GM18526 (cell line): ENCODE measurements around the gene MUC5B.

Experiments
- POLR2A ChIP-seq: IDR thresholded peaks from 3 replicates; pipeline ENCODE4 v1.6.1; 2011; ENCODE audit not compliant: insufficient read length; ENCODE audit errors: extremely low read depth

MUC5B gene

DNA sequence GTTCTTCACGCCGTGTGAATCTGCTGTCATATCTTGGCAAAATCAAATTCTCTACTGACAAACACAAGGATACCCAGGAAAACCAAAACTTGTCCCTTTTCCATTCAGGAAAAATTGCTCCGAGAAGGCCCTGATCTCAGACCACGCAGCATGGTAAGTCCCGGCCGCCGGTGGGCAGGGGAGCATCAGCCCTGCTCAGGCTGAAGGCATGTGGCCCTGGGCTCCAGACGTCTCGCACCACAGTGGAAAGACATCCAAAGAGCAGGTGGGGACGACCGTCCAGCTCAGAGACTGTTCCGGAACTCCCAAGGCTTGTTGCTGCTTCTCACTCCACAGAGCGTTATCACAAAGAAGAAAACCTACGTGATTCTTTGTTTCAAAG, 56.8 kb downstream of the MUC5B start:
- no peak for TF ChIP-seq POLR2A

DNA sequence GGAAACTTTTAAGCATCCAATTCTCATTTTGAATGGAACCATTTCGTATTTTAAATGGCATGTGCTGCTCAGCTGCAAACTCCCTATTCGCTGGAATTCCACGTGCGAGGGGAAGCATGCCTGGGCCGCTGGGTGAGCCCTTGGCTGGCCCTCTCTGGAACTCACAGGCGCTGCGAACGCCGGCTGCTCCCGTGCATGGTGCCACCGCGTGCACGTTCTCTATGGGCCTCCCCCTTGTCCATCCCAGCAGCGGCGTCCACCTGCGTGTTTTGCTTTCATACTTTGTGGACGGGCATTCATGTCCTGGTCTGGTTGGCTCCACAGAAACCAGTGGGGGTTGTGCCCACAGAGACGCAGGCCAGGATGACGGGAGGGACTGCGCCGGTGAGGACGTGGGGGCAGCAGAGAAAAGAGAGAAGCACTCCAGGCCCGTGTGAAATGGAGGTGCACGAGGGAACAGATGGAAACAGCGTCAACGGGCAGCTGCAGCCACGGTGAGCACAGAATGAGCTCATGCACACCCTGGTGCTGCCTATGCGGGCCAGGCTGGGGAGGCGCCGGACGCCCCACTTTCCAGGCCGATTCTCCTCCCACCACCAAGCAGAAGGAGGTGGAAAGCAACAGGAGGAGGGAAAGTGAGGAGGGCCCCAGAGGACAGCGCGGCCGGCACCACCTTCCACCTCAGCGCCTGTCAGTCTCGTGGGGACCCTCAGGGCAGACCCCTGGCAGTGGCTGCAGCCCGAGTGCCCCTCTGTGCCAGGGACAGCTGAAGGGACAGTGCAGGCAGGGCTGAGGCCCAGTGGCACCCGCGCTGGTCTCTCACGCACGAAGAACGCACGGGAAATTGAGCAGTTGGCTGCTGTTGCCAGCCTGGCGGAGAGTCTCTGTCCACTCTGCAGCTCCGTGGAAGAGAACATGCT, 57.5 kb downstream of the MUC5B start:
- no peak for TF ChIP-seq POLR2A

DNA sequence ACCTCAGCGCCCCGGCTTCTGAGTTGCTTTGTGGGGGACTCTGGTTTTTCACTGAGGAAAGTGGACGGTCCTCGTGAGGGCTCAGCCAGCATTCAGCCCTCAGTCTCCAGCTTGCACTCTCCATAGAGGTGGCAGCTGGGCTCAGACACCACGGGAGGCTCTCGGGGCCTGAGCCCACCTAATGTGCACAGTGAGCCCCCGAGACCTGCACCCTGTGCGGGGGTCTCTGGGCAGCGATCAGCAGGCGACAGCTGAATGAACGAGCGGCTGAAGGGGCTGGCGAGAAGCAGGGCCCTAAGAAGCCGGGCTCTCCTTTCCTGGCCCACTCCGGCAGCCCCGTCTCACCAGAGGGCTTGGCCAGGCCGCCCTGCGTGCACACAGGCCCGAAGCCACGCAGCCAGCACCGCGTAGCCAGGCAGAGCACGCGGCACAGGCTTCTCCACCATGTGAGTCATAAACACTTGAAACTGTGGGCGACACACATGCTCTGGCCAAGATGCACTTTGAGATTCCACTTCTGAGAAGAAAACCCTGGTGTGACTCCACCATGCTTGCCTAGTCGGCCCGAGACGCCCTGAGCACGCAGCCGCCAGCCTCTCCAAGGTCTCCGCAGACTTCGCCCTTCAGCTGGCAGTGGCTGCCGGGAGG, 58.6 kb downstream of the MUC5B start:
- no peak for TF ChIP-seq POLR2A

DNA sequence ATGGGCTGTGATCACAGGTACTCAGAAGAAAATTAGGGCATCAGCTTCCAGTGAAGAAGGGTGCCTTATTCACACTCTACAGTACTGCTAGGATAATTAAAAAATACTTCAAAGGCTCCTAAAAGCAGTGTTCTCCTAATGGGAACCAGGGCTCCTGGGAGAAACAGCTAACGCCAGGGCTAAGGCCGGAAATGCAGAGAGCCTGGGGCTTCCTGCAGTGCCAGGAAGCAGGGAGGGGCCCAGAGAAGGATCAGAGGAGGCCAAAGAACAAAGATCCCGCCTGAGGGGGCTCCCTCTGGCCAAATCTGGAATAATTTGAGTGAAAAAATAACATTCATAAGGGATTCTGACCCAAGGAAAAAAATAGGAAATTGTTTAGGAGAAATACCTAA, 59.1 kb downstream of the MUC5B start:
- no peak for TF ChIP-seq POLR2A

- TF ChIP-seq POLR2A: no peak
Measured at GRCh38 chr11:1283091-1283511, 60.2 kb downstream of the MUC5B start.

- no peak for TF ChIP-seq POLR2A
Measured at GRCh38 chr11:1283906-1284305, 61.0 kb downstream of the MUC5B start.

GRCh38 chr11:1285316-1285744, 62.5 kb downstream of the MUC5B start:
- no peak for TF ChIP-seq POLR2A

DNA sequence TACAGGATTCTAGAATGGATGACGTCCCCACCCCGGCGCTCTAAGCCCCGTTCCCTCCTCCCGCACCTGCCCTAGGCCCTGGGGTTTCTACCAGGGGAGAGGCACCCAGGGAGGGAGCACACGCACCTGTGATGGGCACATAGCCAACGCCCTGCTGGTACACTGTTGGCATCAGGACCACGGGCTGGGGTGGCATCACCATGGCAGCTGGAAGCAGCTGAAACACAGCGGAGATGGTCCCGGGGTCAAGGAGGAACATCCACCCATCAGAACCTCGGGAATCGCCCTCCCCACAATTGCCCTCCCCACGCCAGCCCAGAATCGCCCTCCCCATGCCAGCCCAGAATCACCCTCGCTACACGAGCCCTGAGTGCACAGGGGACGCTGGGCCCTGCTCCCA, 63.0 kb downstream of the MUC5B start:
- TF ChIP-seq POLR2A: no peak

GRCh38 chr11:1287928-1288327, 65.1 kb downstream of the MUC5B start:
- TF ChIP-seq POLR2A: no peak

DNA sequence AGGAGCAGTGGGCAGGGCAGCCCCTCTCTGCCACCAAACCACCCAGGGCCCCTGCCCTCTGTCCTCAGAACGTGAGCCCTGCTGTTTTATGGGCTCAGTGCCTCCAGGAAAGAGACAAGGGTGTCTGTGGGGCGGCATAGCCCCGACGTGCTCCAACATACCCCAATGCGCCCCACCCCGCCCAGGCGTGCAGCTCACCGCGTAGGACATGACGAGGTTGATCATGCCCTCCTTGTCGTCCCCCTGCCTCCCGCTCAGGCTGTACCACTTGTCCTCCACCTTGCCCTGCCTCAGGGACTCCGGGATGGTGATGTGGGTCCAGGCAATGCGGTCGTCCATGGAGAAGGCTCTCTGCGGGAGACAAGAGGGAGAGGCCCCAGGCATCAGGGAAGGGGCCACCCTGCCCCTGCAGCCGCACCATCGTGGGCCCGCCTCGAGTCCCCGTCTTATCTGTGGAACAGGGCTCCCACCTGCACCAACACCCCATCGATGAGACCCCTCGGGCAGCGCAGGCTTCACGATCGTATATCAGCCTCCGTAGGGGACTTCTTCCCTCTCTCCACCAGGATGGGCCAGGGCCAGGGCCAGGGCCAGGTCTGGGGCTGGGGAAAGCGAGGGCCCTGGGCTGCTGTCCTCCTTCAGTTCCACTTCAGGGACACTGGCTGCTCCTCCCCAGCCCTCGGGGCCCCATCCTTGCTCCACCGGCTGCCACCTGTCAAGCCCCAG, 65.7 kb downstream of the MUC5B start:
- TF ChIP-seq POLR2A: no peak

DNA sequence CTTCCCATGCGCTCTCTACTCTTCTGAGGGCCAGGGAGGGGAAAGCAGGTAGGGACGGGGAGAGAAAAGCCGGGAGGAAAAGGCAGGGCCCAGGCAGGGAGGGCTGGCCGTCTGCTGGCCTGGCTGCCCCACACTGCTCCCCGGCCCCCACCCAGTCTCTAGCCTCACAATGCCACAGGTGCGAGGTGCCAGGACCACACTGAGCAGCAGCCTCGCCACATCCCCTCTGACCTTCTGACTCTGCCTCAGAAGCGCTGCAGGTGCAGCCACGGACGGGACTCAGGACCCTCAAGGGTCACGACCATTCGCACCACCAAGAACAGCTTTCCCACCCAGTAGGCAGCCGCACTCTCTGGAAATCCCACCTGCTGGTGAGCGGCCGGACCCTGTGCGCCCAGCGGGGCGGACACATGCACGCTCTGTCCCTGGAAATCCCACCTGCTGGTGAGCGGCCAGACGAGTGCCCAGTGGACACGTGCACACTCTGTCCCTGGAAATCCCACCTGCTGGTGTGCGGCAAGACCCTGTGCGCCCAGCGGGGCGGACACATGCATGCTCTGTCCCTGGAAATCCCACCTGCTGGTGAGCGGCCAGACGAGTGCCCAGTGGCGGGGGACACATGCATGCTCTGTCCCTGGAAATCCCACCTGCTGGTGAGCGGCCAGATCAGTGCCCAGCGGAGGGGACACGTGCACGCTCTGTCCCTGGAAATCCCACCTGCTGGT, 66.5 kb downstream of the MUC5B start:
- TF ChIP-seq POLR2A: no peak

GRCh38 chr11:1290052-1291040, 67.5 kb downstream of the MUC5B start:
- no peak for TF ChIP-seq POLR2A

- no peak for TF ChIP-seq POLR2A
Measured at GRCh38 chr11:1291295-1292017, 68.6 kb downstream of the MUC5B start.
